GM21723 (cell line): Measurements from ENCODE around the gene SPINK6.

Experiments used
- ATAC-seq: cut with Tn5 transposase; IDR thresholded peaks from one replicate; pipeline ENCODE4 v1.9.1; 2021; ENCODE audit warnings: mild to moderate bottlenecking, moderate library complexity; ENCODE audit not compliant: unreplicated experiment

The SPINK6 gene, protein sequence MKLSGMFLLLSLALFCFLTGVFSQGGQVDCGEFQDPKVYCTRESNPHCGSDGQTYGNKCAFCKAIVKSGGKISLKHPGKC

GRCh38 chr5:148202531-148203203 lies at the start of gene SPINK6:
Gene SPINK6 (plus strand): TSS chr5:148203042. CDS start chr5:148203097, 55 bp downstream.
- no peak for ATAC-seq

- ATAC-seq = no peak
Observed at GRCh38 chr5:148156609-148157008, 46.2 kb upstream of the SPINK6 start.

- no peak for ATAC-seq
Observed at GRCh38 chr5:148162038-148162437, 40.8 kb upstream of the SPINK6 start.

GRCh38 chr5:148163345-148163744 lies 39.5 kb upstream of the SPINK6 start:
- no peak for ATAC-seq

DNA sequence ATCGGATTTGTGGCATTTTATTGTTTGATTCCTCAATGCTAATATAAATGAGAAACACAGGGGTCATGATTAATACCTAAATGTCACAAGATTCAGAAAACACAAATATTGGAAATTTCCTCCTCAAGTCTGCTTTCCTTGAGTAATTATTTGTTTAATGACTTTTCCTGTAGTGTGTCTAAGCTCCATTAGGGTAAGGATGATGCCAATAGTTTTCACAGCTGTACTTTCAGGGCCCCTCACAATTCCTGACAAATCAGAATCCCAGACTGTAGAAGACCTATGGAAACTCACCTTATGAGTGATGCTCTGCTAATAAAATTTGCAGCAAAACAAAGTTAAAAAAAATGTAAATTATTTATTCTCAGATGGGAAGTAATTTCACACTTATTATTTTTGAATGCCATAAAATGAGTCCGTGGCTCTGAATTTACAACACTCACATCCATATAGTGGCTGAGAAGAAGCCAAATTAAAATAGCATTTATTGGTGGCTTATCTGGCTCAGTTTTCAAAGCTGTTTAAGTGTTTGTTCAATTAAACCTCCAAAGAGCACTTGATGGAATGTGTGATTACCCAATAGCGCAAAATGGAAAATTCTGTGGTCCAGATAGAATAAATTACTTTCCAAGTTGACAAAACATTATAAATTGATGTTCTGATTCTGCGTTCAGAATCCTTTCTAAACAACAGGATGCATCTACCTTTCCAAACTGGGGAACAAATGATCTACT lies 36.1 kb upstream of the SPINK6 start:
- ATAC-seq = no peak

DNA sequence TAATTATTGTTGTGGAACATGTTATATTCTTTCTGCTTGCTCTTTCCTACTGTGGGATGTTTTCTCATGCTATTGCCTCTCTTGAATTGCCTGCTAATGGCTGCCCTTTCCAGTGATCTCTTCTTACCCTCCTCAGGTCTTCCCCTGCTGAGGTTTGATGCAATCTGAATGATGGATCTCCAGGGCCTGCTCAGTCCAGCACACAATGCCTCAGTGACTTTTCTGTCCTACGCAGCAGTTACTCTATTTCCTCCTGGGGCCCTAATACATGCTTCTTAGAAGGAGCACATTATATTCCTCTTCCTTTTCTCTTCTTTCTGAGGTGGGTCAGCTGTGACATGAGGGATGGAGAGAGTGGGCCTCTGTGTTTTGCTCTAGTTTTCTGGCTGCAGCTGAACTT lies 34.6 kb upstream of the SPINK6 start, which contains the start of gene SPINK14:
Gene SPINK14, plus strand, starts transcription at position 301 of the 400 bp plus-strand sequence. CDS start 1,187 bp downstream, outside the sequence.
- no peak for ATAC-seq

- ATAC-seq = no peak
Observed at GRCh38 chr5:148172377-148172776, 30.5 kb upstream of the SPINK6 start.

DNA sequence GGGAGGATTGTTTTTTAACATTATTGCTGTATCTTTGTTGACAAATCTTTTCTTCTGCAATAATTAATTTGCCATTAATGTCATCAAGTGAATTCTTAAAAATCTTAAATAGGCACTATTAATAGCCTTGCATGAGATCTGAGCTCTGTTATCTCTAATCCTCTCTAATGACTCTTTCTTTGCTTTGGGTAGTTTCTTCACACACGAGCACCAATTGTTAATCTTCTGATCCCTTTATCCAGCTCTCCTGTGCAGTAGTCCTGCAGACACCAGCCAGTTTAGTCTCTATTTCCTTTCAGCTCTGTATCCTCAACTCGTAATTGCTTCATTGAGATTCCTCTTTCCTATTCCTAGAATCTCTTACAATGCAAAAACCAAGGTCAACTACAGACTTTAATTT lies 26.4 kb upstream of the SPINK6 start:
- no peak for ATAC-seq

GRCh38 chr5:148177207-148177606 lies 25.6 kb upstream of the SPINK6 start:
- ATAC-seq = no peak

DNA sequence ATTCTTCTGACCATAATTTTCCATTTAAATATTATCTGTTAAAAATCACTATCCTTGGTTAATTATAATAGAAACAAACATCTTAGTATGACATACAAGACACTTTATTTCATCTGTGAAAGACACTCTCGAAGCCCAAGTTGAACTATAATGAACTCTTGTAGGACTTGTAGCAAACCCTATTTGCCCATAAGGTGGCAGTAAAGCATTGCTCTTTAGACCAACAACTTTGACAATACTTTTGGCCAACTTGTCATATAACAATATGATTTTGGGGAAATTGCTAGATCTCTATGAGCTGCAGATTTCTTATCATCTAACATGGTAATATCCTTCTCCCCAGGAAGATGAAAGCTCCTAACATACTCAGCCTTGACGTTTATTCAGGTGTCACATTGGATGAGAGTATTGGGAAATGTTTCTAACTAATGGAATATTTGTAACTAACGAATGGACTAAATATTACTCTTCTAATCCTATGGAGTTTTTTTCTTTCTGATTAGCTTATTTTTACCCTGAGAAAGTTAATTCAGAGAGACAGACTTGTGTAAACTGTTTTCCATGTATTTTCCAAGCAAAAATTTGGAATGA lies 23.5 kb upstream of the SPINK6 start:
- ATAC-seq = peak; percentile 79

DNA sequence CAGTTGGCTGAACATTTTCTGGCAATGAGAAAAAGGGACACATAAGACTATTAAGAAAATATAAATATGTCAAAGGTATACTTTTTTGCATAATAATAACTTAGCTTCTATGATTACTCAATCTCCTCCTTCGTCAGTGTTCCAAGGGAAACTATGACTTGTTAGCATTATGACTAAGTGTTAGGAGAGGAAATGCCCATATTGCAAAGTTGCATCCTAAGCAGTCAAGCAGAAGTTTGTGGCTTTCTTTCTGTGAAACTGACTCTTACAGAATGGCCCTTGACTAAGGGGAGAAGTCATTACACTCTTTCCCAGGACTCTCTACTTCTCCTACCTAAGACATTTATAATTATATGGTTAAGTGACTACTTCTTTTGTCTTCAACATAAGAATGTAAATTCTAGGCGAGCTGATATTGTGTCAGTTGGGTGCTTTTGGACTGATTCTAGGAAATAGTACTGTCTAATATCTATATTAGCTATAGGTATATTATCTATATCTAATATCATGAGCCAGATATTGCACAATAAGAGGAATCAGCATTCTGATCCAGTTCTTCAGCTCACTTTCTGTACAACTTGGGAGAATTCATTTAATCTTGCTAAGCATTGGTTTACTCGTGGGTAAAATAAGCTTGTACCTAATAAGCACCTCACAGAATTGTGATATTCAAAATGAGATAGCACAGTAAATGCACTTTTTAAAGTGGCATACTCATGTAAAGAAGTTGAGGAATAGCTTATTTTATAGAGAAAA lies 16.4 kb upstream of the SPINK6 start:
- peak; percentile 68 for ATAC-seq

DNA sequence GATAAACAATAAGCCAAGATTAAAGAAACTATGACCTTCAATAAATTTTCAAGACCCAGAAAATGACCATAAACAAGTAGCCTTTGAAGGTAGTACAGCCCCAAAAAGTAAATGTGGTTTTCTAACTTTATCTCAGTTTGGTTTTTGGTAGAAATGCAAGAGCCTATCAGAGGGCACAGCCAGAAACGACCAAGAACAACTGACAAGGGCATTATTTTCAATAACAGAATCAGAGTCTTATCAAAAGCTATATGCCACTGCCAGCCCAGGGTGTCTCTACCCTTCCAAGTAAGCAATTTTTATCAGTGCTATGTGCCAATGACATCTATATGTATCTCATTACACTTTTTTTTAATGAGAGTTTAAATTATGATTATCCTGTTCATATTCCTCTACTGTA lies 11.8 kb upstream of the SPINK6 start:
- no peak for ATAC-seq

- no peak for ATAC-seq
Observed at GRCh38 chr5:148193202-148193601, 9.6 kb upstream of the SPINK6 start.

DNA sequence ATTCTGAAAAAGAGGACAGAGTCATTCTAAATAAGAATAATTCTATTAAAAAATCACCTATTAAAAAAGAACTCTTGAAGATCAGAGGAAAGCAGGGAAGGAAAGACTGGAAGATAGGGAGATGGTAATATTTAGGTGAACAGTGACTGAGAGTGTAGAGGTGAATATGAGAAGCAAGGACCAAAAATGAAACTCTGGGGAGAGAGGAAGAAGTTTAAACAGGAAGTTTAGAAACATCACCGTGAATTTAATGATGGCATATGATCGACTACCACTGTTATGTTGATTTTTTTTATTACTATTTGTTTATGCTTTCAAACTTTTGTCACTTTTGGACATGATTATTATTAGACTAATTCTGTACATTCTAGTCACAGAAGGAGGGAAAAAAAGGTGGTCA lies 1.7 kb upstream of the SPINK6 start:
- no peak for ATAC-seq

DNA sequence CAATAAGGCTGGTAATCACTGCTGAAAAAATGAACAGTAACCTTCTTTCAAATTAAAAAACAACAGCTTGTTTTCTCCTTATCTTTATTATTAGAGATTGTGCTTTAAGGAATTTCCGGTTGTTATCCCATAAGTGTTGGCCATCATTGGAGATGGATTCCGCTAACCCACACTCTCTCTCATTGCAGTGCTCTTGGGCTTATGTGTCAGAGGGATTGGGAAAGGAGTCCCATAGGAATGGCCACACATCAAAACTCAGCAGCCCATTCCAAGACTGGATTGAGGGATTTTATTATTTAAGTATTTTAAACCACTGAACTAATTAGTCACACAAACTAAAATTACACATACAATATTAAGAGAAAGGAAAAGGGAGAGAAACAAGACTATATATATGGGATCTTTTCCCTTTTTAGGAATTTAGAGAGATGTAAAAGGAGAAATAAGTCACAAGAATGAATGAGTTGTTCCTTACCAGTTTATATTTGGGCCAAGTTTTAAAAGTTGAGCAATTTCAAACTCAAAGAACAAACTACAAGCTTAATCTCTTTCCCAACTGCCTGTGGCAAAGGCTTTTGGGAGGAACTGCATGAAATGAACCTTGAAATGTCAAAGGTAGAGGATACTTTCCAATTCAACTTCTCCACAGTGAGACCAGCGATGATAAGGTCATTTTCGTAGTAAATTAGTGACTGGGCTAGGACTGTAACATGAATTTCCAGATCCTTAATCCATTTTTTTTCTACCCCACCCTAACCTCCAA lies 2.4 kb downstream of the SPINK6 start:
- ATAC-seq = no peak

DNA sequence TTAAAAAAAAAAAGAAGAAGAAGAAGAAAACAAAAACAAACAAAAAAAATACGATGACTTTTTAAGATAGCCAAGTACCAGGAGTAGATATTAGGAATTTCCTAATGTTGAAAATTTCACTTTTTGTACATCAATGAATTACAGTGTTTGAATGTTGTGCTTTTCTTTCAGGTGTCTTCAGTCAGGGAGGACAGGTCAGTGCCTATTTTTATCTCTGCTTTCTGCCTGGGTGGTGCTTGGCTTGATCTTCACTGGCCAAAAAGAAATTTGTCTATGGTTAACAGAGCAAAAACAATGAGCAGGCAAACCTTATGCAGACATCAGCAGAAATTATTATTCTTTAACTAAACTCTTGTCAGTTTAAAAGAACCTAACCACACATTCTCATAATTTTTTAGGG lies 3.0 kb downstream of the SPINK6 start:
- no peak for ATAC-seq

GRCh38 chr5:148206620-148207019 lies 3.8 kb downstream of the SPINK6 start:
- ATAC-seq = no peak

- no peak for ATAC-seq
Observed at GRCh38 chr5:148208226-148208625, 5.4 kb downstream of the SPINK6 start.

GRCh38 chr5:148209151-148209770 lies 6.4 kb downstream of the SPINK6 start:
- ATAC-seq = no peak

DNA sequence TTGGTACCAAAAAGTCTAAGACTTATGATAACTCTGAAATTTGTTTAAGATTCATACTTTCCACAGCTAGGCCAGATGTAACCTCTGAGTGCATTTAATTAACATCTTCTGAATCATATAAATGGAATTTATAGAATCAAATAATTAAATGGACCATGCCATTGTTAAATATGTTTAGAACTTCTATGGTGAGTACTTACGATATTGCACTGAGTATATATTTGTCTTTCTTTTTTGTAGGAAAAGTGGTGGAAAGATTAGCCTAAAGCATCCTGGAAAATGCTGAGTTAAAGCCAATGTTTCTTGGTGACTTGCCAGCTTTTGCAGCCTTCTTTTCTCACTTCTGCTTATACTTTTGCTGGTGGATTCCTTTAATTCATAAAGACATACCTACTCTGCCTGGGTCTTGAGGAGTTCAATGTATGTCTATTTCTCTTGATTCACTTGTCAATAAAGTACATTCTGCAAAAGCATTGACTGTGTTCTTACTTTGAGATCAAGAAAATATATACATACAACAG lies 11.9 kb downstream of the SPINK6 start:
- ATAC-seq = no peak
